Measurements from ENCODE around the gene GPR139.

The GPR139 gene

DNA sequence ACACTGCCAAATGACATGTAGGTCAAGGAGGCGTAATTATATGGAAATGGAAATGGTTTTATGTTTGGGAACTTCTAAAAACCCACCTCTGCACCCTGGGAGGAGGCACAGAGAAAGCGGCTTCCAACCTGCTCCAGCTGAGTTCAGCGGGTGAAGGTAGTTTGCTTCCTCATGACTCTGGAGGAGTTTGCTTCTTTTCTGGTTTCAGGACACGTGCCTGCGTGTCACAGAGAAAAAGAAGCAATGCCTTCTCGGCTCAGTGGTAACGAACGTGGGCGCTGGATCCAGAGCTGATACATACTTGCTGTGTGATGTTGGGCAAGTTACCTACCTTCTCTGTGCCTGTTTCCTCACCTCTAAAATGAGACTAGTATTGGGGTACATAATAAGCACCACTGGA lies 22.1 kb downstream of the GPR139 start:
- DNase-seq: no peak

DNA sequence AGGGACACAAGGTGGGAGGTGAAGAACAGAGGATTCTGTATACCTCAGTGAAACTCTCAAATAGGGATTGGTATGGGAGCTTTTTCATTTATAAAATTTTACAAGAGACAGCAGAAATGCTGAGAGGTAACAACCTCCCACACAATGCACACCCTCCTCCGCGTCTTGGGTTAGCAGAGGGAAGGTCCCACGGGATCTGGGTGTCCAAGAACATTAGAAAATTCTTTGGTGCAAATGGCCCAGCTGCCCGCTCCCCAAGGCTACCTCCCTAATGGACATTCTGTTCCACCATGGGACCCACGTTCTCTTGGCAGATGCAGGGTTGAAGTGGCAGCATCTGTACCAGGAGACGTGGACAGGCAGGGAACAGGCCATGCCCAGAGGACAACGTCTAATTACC lies 22.5 kb downstream of the GPR139 start:
- no peak for DNase-seq

DNA sequence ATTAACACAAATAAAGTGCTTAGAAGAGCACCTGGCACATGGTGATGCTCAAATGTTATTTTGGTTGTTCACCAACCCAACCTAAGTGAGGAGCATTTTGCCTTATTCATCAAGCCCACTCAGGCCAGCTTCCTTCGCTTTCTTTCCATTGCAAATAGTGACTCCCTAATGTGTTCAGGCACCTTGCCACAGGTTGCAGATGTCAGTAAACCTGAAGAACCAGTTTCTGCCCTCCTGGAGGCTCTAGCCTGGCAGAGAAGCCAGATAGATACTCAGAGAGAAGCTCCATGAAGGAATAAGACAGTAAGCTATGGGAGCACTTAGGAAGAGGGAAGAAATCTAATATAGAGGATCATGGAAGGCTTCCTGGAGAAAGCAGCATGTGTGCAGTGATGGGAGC lies 23.9 kb downstream of the GPR139 start:
- DNase-seq: no peak

DNA sequence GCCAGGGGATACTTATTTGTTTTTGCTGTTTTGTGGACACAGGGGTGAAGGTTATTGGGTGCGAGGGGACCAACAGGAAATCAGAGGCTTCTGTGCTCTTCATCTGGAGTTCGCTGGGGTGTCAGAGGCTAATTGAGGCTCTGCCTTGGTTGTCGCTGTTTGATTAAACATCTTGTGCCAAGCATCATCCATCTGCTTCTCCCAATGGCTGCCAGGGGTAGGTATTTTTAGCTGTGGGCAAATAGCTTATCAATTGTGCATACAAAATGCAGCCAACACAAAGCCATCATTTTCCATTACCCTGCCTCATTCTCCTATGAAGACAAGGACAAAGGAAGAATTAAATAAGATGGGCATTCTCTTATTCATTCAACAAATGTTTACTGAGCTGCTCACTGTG lies 27.8 kb downstream of the GPR139 start:
- no peak for DNase-seq

DNA sequence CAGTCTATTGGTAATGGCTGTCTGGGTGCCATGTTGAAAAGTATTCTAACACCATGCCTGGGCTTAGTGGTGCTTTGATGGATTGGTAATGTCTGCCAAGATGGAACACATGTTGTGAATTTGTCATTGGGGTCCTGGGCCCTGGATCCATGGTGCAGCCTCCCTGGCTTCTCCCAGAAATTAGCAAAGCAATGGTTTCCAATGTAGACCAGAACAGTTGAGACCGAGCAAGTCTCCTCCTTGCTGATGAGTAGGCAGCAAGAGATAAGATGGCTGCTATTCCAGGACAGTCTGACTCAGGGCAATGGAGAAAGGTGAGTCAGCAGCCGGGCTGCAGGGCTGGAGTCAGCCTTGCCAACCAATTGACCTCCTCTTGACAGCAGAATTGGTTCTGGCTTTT lies 30.8 kb downstream of the GPR139 start:
- DNase-seq: peak; percentile 80

DNA sequence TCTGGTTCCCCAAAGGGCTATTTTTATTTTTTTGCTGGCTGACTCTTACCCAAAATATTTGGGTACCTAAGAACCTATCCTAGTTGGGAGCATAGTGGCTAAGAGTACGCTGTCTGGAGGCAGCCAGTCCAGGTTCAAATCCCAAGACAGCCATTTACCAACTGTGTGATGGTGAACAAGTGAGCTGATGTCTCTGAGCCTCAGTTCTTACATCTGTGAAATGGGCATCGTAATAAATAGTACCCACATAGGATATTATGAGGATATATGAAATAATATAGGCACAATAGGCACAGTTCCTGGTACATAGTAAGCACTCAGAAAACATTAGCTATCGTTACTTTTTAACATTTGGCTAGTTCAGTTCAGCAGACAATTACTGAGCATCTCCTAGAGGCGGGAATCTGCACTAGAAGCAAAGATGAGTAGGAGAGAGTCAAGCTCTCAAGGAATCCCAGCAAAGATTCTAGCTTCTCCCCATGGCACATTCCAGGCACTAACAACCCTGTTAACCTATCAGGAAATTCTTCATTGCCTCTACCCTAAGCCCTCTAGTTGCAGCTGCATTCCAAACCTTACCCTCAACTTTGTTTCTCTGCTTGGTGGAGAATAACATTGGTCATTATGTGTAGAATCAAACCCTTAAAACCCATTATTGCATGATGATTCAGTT lies 31.6 kb downstream of the GPR139 start:
- no peak for DNase-seq

DNA sequence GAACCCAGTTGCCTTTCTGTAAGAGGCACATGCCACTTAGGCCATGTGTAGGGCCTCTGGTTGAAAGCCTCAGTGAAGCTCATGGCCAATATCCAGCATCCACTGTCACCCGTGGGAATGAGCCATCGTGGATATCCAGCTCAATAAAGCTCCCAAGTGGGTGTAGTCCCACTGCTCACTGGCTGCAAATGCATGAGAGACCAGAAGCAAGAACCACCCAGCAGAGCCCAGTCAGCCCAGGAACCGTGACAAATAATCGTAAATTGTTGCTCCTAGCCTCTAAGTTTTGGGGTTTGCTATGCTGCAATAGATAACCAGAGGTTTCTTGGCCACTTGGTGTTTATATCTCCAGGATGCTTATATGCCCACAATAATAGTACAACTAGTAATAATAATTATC lies 33.7 kb downstream of the GPR139 start:
- no peak for DNase-seq

DNA sequence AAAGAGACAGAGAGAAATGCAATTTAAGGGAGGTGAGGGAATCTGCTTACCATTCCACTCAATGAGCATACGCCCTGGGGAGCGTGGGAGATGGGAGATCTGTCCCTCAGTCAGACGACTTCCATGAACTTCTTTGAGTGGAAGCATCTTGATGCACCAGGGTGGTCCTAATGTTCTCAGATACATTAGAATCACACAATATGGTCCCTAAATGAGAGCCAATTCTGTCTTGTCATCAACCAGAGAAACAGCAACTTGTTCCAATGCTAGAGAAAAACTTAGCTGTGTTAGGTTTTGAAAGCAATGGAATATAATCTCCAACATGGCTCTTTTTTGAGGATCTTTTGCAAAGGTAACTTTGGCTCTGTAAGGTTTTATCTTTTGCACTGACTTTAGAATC lies 44.1 kb downstream of the GPR139 start:
- no peak for DNase-seq

DNA sequence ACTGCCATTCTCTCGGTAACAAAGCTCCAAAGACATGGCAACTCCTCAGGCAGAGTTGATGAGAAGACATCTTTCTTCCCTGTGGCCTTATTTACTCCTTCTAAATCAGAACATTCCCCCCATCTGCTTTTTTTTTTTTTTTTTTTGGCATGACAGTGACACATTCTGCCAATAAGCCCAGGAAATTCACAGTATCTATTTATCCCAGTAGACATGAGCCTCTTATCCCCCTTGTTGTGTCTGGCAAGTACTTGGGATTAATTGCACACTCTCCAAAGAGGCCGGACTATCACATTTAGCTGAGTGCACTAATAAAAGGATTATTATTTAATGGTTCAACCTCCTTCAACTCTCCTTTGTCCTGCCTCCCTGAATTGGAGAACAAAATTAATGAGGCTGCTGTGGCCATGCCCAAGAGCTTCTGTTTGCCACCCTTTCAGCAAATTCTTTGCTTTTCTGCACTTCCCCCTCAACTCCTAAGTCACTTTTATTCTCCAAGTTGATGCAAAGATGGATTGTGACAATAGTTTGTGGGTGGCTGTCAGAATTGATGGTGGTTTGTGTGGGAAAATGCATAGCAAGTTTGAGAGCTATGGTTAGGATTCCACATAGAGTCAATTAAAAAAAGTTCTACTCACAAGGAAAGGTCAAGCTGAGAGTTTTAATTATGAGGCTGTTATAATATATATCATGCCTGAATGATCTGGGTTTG lies 47.2 kb downstream of the GPR139 start:
- DNase-seq: no peak

DNA sequence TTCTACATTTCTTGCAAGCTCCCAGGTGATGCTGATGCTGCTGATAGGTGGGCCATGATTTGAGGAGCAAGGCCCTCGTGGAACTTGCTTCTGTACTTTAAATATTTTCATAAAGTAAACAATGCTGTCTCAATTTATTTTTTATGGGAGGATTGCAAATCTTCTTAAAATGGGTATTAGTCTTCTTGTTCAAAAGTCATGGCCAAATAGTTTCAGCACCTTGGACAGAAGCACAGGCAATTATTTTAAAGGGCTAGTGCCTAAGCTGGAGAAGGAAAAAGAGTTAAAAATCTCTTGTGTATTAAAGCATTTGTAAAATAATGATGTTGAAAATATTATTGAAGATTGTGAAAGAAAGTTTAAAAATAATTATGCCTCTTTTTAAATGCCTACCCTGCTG lies 50.5 kb downstream of the GPR139 start:
- no peak for DNase-seq

DNA sequence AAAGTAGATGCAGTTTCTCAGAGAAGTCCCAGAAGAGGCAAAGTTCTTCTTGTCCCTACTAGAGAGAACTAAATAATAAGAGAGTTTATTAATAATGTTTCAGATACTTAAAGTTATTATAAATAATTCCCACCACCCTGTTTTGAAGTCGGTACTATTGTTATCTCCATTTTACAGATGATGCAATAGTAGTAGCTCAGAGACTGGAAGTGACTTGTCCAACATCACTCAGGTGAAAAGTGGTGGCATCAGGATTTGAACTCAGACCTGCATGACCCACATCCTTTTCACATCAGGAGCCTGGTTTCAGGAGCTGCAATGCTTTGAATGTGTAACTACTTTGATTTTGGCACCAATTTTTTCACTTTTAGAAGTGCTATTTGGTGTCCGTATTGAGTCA lies 52.7 kb downstream of the GPR139 start:
- DNase-seq: no peak

DNA sequence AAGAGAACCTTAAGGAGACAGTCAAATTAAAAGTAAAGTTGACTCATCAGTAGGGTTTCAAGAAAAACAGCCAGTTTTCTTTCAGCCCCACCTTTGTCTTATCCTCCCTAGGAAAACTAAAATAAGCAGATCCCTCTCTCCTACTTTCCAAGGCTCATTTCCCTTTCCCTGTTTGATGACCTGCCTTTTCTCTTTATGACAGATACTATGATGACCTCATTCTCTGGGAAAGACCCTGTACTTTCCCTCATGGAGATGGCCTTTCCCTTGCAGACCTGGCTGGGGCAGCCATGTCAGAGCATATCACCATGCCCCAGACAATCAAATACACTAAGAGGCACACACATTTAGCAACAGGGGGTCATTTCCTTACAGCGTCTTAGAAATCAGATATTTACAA lies 53.6 kb downstream of the GPR139 start:
- DNase-seq: no peak

DNA sequence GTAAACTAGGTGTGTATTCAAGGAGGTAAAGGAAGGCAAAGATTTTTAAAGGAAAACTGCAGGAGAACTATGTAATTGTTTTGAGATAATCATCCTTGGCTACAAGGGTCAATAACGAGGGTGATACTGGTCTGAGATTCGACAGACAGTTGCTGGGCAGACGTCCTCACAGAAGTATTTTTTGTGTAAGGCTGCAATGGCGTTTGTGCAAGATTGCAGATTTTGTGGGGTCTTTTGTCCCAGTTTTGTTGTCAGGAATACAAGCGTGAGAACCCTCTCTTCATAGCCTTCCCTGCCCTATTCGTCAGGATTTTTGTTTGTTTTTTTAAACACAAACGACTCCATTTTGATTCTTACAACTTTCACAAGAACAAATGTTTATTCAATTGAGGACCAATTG lies 57.5 kb downstream of the GPR139 start:
- DNase-seq: no peak

DNA sequence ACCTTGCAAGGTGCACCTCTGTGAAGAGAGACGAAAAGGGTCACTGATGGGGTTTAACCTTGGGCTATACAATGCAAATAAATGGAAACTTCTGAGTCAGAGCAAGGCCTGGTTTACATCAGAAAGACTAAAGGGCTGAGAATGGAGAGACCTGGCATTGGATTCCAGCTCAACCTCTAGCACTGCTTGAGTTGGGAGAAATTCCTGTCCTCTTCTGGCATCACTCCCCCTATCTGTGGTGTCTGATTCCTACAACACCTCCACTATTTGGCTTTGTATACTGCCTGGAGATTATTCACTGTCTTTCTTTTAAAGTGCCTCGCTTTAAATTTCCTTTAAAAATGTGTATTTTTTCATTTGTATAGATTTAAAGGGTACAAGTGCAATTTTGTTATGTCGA lies 68.8 kb downstream of the GPR139 start:
- no peak for DNase-seq

DNA sequence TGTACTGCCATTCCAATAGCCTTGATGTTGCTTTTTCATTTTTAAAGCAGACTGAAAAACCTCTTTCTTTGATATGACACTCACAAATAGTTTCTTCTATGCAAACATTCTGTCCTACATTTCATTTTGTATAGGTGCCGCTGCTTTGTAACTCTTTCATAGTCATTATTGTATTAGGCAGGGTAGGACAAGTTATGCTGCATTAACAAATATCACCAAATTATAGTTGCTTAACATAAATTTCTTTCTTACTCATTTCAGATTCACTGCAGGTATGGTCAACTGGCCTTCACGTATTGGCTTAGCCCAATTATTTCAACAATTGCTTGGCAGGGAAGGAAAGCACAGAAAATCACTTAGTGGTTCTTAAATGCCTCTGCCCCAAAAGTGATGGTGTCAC lies 70.8 kb downstream of the GPR139 start:
- no peak for DNase-seq

DNA sequence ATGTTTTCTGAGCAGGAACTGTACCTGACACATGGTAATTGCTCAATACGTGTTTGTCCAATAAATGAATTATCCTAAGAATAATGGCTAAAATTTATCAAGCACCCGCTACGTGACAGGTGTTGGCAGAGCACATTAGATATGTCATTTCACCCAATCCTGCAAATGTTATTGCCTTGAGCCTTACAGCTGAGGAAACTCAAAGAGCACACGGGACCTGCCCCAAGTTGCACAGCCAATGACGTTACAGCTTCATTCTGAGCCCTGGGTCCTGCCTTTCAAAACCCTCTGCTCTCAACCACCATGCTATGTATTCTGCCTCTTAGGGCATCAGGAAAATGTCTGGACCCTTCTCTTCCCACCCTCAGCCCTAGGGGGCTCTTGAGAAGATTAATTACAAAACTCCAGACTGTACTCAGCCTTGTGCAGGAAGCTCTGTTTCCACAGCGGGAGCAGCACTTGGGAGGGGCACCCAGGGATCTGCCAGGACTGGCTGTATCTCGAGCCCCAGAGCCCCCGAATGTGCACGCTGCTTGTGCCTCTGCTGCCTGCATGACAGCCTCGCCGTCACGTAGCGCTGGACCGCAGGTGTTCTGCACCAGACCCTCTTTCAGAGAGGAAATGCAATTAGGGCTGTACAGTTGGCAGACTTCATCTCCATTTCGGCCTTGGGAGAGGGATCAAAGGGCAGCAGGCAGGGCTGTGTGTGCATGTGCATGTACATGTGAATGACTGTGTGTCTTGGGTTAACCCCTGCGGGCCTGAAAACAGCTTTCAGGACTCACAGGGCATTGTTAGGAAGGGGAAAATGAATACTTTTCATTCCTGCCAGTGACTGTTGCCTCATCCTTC lies 71.6 kb downstream of the GPR139 start:
- no peak for DNase-seq

DNA sequence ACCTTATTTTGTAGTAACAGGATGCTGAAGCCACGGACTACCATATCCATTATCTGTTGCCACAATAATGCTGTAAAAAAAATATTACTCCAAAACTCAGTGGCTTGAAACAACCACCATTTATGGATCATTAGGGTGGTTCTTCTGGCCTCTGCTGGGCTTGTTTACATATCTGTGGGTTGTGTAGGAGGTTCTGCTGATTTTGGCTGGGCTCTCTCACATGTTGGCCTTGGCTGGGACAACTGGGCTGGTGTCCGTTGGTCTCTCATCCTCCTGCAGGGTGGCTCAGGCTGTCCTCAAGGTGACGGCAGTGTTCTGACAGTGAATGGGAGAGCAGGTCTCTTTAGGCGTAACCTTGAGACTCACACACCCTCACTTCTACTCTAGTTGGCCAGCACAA lies 76.0 kb downstream of the GPR139 start:
- DNase-seq: no peak

DNA sequence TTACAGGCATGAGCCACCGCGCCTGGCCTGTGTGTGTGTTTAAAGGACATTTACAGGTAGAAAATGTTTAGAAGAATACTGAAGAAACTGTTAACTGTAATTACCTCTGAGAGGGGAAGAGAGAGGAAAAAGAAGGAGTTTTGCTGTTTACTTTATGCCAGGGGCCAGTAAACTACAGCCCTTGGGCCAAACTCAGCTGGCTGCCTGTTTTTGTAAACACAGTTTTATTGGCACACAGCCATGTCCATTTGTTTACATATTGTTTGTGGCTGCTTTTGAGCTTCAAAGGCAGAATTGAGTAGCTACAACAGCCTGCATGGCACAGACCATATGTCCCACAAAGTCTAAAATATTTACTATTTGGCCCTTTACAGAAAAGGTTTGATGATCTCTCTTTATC lies 76.4 kb downstream of the GPR139 start:
- DNase-seq: no peak

DNA sequence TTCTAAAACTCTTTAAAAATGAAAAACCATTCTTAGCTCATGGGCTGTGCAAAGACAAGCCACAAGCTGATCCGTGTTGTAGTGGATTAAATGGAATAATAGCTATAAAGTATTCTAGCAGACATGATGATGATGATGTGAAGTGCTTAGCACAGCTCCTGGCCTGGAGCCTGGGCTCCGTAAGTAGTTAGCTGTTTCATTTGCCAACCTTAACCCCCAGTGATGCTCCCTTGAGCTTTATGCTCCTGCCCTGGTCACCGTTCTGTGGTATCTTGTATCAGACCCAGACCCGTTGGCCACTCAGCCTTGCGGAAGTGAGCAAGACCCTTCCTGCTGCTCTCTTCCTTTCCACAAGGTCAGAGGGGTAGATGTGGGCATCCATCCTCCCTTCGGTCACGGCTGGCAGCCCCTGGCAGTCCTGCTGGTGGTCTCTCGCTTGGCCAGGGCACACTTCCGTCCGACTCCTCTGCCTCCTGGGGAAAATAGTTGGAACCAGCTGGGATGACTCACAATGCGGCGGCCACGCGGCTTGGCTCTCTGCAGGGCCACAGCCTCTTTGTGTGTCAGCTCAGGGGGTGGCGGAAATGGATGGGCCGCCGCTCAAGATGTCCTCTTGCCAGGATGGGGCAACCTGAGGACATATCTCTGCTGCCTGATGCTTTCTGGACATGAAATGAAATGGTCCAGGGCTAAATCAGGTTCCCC lies 79.1 kb downstream of the GPR139 start:
- DNase-seq: no peak

DNA sequence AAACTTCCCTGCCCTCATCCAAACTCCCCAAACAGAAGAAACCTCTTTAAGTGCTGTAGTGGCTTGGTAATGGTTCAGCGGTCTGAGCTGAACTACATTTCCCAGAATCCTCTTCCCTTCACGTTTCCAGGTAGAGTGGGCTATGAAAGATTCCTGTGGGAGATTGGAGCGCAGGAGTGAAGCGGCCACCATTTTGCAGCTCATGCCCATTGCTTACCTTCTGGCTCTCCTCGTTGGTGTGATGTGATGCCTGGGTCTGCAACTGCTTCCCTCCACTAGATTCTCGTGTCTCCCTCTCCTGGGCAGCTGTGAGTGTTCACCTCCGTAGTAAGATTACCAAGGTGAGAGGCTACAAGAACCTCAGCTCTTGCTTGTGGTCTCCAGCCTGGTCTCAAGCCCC lies 82.1 kb downstream of the GPR139 start:
- DNase-seq: no peak

DNA sequence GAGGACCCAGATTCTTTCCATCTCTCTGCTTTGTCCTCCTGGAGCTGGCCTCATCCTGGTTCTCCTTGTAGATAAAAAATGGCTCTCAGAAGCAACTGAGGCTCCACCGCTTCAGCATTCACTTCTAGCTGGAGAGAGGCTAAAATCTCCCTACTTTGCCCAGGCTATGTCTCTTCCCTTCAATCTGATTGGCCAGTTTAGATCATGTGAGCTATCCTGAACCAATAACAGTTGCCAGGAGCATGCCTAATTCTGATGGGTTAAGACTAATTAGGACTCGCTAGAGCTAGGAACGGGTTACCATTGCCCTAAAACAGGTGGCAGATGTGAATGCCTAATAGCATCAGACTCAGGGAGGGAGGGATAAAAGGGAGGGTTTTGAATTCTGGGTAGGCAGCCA lies 89.6 kb downstream of the GPR139 start:
- DNase-seq: no peak

All from islet precursor cell (in vitro differentiated cells).